HEK293T (cell line): ENCODE measurements around the gene TEX26.

Experiments used
- CTCF ChIA-PET: fragments of 350-600 bp; formaldehyde crosslinking; extraction: SDS; loops from one replicate; lab custom pipeline; 2021; ENCODE audit warnings: antibody characterized with exemption, inconsistent platforms; lab: Yijun Ruan, JAX
- POLR2A ChIA-PET: fragments of 350-600 bp; formaldehyde crosslinking; extraction: SDS; loops from one replicate; lab custom pipeline; 2020; ENCODE audit warnings: antibody characterized with exemption, inconsistent platforms; lab: Yijun Ruan, JAX
- DNase-seq: peaks from one replicate; pipeline ENCODE4 v3.0.0; 2012; ENCODE audit warnings: mixed read lengths; ENCODE audit errors: extremely low spot score
- ARNT ChIP-seq: fragments of 450-650 bp; IDR thresholded peaks from 2 replicates; pipeline ENCODE4 v1.6.1; 2017; ENCODE audit warnings: mild to moderate bottlenecking
- BHLHE40 ChIP-seq: fragments of 450-650 bp; IDR thresholded peaks from 2 replicates; pipeline ENCODE4 v1.6.1; 2016; ENCODE audit warnings: mild to moderate bottlenecking, moderate library complexity, borderline replicate concordance
- CTBP1 ChIP-seq: fragments of 450-650 bp; IDR thresholded peaks from 2 replicates; pipeline ENCODE4 v1.6.1; 2016; ENCODE audit warnings: borderline replicate concordance
- ELF4 ChIP-seq: fragments of 450-650 bp; IDR thresholded peaks from 2 replicates; pipeline ENCODE4 v1.6.1; 2017; ENCODE audit warnings: antibody characterized with exemption
- FOXA1 ChIP-seq: fragments of 450-650 bp; IDR thresholded peaks from 2 replicates; pipeline ENCODE4 v1.6.1; 2016; ENCODE audit warnings: mild to moderate bottlenecking
- FOXK2 ChIP-seq: fragments of 450-650 bp; IDR thresholded peaks from 2 replicates; pipeline ENCODE4 v1.6.1; 2016; ENCODE audit warnings: mild to moderate bottlenecking
- FOXM1 ChIP-seq: fragments of 450-650 bp; IDR thresholded peaks from 2 replicates; pipeline ENCODE4 v1.6.1; 2017; ENCODE audit warnings: mild to moderate bottlenecking, borderline replicate concordance
- HDGF ChIP-seq: fragments of 450-650 bp; IDR thresholded peaks from 2 replicates; pipeline ENCODE4 v1.6.1; 2017; ENCODE audit warnings: antibody characterized with exemption, borderline replicate concordance
- L3MBTL2 ChIP-seq: fragments of 450-650 bp; conservative IDR thresholded peaks from 2 replicates; pipeline ENCODE4 v1.6.1; 2016; ENCODE audit warnings: mild to moderate bottlenecking
- LEF1 ChIP-seq: fragments of 450-650 bp; IDR thresholded peaks from 2 replicates; pipeline ENCODE4 v1.6.1; 2017; ENCODE audit warnings: mild to moderate bottlenecking, borderline replicate concordance
- NFRKB ChIP-seq: fragments of 450-650 bp; IDR thresholded peaks from 2 replicates; pipeline ENCODE4 v1.6.1; 2016; ENCODE audit warnings: mild to moderate bottlenecking, moderate library complexity
- SP1 ChIP-seq: fragments of 450-650 bp; IDR thresholded peaks from 2 replicates; pipeline ENCODE4 v1.6.1; 2017
- SUZ12 ChIP-seq: fragments of 450-650 bp; IDR thresholded peaks from 2 replicates; pipeline ENCODE4 v1.6.1; 2016; ENCODE audit warnings: mild to moderate bottlenecking
- TARDBP ChIP-seq: fragments of 450-650 bp; IDR thresholded peaks from 2 replicates; pipeline ENCODE4 v1.6.1; 2016
- ZNF384 ChIP-seq: fragments of 450-650 bp; IDR thresholded peaks from 2 replicates; pipeline ENCODE4 v1.6.1; 2016
- TF ChIP-seq, protein P1 (sequence below): fragments of 450-650 bp; IDR thresholded peaks from 2 replicates; pipeline ENCODE4 v1.6.1; 2016

TEX26 gene

DNA sequence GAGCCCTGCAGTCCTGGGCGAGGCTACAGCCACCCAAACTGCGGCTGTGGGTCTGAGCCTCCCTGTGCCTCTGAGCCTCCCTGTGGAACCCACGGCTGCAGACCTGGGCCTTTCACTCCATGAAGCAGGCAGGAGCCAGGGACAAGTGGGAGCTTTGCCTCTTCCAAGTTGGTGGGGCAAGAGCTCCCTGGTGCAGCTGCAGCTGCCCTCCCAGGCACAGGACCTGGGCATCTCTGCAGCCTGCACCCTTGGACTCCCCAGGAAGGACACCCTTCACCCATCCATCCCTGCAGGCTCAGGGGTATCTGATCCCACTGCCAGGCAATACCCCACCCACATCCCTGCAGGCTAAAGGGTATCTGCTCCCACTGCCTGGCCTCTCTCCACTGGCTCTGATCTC is 2.3 kb downstream of the TEX26 start:
- no peak for TF ChIP-seq SP1
- TF ChIP-seq FOXA1: no peak
- no peak for TF ChIP-seq CTBP1
- no peak for TF ChIP-seq TARDBP
- TF ChIP-seq ELF4: no peak
- TF ChIP-seq ARNT: no peak
- TF ChIP-seq SUZ12: no peak
- TF ChIP-seq L3MBTL2: no peak
- no peak for TF ChIP-seq BHLHE40
- no peak for TF ChIP-seq NFRKB
- no peak for TF ChIP-seq HDGF
- TF ChIP-seq ZNF384: no peak
- TF ChIP-seq LEF1: no peak
- TF ChIP-seq, protein P1, sequence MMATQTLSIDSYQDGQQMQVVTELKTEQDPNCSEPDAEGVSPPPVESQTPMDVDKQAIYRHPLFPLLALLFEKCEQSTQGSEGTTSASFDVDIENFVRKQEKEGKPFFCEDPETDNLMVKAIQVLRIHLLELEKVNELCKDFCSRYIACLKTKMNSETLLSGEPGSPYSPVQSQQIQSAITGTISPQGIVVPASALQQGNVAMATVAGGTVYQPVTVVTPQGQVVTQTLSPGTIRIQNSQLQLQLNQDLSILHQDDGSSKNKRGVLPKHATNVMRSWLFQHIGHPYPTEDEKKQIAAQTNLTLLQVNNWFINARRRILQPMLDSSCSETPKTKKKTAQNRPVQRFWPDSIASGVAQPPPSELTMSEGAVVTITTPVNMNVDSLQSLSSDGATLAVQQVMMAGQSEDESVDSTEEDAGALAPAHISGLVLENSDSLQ: no peak
- DNase-seq: no peak
- ChIA-PET CTCF (no interaction called here), POLR2A (no interaction called here)

DNA sequence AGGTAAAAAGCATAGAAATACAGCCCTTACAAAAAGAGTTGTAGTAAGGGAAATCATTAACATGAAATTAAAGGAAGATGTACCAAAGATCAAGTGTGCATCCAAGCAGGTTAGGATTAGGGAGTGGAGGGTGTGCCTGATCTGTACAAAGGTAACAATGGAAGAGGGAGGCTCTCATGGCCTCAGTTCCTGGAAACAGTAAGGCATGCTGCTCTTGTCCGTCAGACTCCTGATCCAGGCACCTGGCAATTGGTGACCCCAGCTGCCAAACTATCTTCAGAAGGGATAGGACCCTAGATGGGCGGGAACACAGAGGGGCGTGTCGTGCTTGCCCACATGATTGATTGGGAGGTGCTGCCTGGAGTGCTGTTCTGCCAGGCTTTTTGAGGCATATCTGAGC is 4.5 kb downstream of the TEX26 start:
- TF ChIP-seq ELF4: no peak
- no peak for TF ChIP-seq LEF1
- no peak for TF ChIP-seq ZNF384
- no peak for TF ChIP-seq ARNT
- TF ChIP-seq SUZ12: no peak
- no peak for TF ChIP-seq TARDBP
- ChIA-PET CTCF (no interaction called here), POLR2A (no interaction called here)
- DNase-seq: no peak

DNA sequence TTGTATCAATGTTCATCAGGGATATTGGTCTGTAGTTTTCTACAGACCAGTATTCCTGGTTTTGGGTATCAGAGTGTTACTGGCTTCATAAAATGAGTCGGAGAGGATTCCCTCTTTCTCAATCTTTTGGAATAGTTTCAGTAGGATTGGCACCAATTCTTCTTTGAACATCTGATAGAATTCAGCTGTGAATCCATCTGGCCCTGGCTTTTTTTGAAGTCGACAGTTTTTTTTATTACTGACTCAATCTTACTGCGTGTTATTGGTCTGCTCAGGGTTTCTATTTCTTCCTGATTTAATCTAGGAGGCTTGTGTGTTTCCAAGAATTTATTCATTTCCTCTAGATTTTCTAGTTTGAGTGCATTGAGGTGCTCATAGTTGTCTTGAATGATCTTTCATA is 11.4 kb downstream of the TEX26 start:
- CTCF ChIA-PET: no interaction called here
- POLR2A ChIA-PET: no interaction called here
- TF ChIP-seq L3MBTL2 (no peak), HDGF (no peak), FOXM1 (no peak), FOXA1 (no peak), ZNF384 (no peak), ARNT (no peak), TARDBP (no peak), NFRKB (no peak), SP1 (no peak), CTBP1 (no peak)
- DNase-seq: no peak

DNA sequence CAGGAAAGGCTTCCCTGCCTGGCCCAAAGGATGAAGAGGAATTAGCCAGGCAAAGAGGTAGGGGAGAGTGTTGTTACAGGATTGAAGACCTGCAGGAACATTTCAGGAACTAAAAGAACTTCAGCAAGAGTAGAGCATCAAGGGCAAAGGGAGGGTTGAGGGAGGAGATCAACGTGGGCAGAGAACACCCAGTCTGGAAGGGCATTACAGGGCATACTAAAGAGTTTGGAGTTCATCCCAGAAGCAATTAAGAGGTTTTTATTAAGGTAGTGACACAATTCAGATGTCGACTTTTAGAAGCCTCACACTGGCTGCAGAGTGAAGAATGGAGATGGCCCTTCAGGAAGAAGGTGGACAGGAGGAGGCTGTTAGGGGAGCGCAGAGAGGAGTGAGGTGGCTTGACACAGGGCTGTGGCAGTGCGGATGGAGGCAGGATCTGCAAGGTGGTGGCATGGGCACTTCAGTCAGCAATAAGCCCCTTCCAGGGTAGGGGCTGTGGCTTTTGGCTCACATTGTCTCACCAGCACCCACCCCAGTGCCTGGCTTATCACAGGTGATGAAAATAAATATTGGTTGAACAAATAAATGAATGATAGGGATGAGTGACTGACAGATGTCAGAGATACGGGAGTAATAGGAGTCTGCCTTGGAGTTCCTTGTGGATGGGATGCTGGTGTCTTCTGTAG is 24.9 kb downstream of the TEX26 start:
- POLR2A ChIA-PET: no interaction called here
- CTCF ChIA-PET: no interaction called here
- TF ChIP-seq FOXM1 (no peak), L3MBTL2 (no peak), ZNF384 (no peak), SUZ12 (no peak), CTBP1 (no peak), LEF1 (no peak), ARNT (no peak), TARDBP (no peak), ELF4 (no peak), FOXK2 (no peak), BHLHE40 (no peak), NFRKB (no peak), HDGF (no peak), FOXA1 (no peak), SP1 (no peak)
- TF ChIP-seq, protein P1: no peak
- no peak for DNase-seq

DNA sequence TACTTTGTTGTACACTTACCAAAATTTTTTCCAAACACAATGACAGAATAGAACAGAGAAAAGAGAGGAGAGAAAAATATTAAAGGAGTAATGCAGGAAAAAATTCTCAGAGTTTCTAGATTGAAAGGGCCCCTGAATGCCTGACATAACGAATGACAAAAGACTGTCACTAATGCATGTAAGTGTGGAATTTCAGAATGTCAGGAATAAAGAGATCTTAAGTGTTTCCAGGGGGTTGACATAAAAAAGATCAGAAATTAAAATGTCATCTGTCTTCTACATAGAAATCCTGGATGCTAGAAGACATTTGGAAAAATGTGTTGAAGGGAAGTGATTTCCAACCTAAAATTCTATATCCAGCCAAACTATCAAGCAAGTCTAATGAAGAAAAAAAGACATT is 27.2 kb downstream of the TEX26 start:
- TF ChIP-seq SP1: no peak
- no peak for TF ChIP-seq FOXA1
- no peak for TF ChIP-seq FOXK2
- TF ChIP-seq LEF1: no peak
- TF ChIP-seq L3MBTL2: no peak
- TF ChIP-seq FOXM1: no peak
- no peak for TF ChIP-seq CTBP1
- no peak for TF ChIP-seq NFRKB
- TF ChIP-seq HDGF: no peak
- no peak for TF ChIP-seq BHLHE40
- TF ChIP-seq ZNF384: no peak
- TF ChIP-seq SUZ12: no peak
- no peak for TF ChIP-seq TARDBP
- TF ChIP-seq ELF4: no peak
- TF ChIP-seq, protein P1: no peak
- CTCF ChIA-PET: no interaction called here
- POLR2A ChIA-PET: no interaction called here
- DNase-seq: no peak

DNA sequence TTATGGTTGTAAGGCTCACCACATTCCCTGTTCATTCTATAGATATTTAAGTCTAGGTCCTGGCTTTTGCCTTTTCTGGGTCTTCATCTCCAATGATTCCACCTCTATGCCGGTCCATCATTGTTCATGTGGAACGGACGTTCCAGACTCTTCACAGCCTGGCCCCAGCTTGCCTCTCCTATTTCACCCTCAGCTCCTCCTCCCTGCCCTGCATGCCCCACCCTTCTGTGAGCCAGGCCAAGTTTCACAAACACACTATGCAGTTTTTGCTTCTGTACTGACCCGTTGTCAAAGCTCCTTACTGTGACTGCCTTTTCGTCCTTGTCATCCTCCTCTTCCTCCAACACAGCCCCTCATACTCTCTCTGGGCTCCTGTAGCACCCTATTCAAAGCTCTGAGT is 31.3 kb downstream of the TEX26 start:
- ChIA-PET CTCF (interaction anchor here (1.0 to 1.5 kb wide), 2 partner anchors 14 to 15 kb away, joined by 3 to 6 read pairs; no protein-coding TSS in a partner anchor), POLR2A (no interaction called here)
- DNase-seq: peak; percentile 29
- TF ChIP-seq ARNT: no peak
- TF ChIP-seq FOXM1: no peak
- TF ChIP-seq NFRKB: no peak
- TF ChIP-seq LEF1: no peak
- TF ChIP-seq ZNF384: no peak
- TF ChIP-seq SP1: no peak
- TF ChIP-seq FOXA1: no peak
